Right atrium auricular region (tissue), 2 donors: ENCODE data around the gene TYW1. TPM values are rescaled to one million over a fixed set of nuclear protein-coding genes. Genes with fewer than 3 reads are reported as not detected.
"Not testable (repeated sequence)": the region's sequence is repeated elsewhere in the genome, so short reads cannot be mapped to it uniquely, and the experiment has no call there.

Experiments used
- DNase-seq: peaks from one replicate; pipeline ENCODE4 v3.0.0-alpha.2; 2019; ENCODE audit warnings: low spot score
- H3K27ac ChIP-seq, 2 donors: fragments of 200-600 bp; sonication (generic); 1 replicate in 1 of 2; 2 replicates in 1 of 2; pipeline ENCODE4 v1.5.1; 2016 to 2019
- H3K27me3 ChIP-seq, 2 donors: fragments of 200-600 bp; sonication (generic); one replicate each; pipeline versions ENCODE4 v1.5.1 to v1.6.0; 2017 to 2019
- H3K36me3 ChIP-seq: fragments of 200-600 bp; sonication (generic); one replicate; pipeline ENCODE4 v1.5.1; 2016
- H3K4me1 ChIP-seq, 2 donors: fragments of 200-600 bp; sonication (generic); one replicate each; pipeline versions ENCODE4 v1.5.1 to v1.6.0; 2017 to 2019
- H3K4me3 ChIP-seq, 2 donors: fragments of 200-600 bp; sonication (generic); 1 replicate in 1 of 2; 2 replicates in 1 of 2; pipeline ENCODE4 v1.5.1; 2017 to 2019; ENCODE audit warnings: mild to moderate bottlenecking in 1 of 2, moderate library complexity in 1 of 2
- H3K9me3 ChIP-seq, 2 donors: fragments of 200-600 bp; sonication (generic); one replicate each; pipeline ENCODE4 v1.5.1; 2019
- total RNA-seq, 2 donors: library from RNA; depleted of rRNA; stranded (reverse); fragments of >200 nt; gene quantifications; one replicate each; pipeline ENCODE4 v1.1.0, GENCODE V29; 2016
- TF ChIP-seq, protein P1 (sequence below), 2 donors: fragments of 200-600 bp; sonication (generic); IDR thresholded peaks; one replicate each; pipeline ENCODE4 v1.5.1; 2019; ENCODE audit warnings: antibody characterized with exemption in 2 of 2

The TYW1 gene
- total RNA-seq, 2 donors from 2014 or later: 12.4 to 23.8 TPM

DNA sequence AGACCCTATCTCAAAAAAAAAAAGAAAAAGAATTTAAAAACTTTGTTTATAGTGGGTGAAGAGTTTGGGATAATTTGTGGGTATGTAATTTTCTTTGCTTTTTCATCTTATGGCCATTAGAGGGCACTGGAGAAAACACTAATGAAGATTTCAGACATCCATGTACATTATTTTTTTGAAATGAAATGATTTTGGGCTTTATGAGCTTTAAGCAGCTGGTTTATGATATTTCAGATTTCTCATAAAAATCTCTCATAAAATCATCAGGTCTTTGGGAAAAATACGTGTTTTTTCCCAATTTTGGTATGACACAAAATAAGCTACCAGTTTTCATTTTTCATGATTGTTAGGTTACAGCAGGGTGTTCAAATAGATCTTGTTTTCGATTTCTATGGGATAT lies 44.2 kb downstream of the TYW1 start:
- TF ChIP-seq, protein P1, sequence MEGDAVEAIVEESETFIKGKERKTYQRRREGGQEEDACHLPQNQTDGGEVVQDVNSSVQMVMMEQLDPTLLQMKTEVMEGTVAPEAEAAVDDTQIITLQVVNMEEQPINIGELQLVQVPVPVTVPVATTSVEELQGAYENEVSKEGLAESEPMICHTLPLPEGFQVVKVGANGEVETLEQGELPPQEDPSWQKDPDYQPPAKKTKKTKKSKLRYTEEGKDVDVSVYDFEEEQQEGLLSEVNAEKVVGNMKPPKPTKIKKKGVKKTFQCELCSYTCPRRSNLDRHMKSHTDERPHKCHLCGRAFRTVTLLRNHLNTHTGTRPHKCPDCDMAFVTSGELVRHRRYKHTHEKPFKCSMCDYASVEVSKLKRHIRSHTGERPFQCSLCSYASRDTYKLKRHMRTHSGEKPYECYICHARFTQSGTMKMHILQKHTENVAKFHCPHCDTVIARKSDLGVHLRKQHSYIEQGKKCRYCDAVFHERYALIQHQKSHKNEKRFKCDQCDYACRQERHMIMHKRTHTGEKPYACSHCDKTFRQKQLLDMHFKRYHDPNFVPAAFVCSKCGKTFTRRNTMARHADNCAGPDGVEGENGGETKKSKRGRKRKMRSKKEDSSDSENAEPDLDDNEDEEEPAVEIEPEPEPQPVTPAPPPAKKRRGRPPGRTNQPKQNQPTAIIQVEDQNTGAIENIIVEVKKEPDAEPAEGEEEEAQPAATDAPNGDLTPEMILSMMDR (IDR thresholded peaks at IDR 0.05): peak in 1 of 2 donors; percentile 59
- not testable (repeated sequence) for H3K4me3 ChIP-seq, H3K27ac ChIP-seq, H3K27me3 ChIP-seq, DNase-seq, H3K36me3 ChIP-seq, H3K9me3 ChIP-seq
- peaks cover 0 to 17% of the 10 kb centered on the region in 2 donors for H3K4me1 ChIP-seq

DNA sequence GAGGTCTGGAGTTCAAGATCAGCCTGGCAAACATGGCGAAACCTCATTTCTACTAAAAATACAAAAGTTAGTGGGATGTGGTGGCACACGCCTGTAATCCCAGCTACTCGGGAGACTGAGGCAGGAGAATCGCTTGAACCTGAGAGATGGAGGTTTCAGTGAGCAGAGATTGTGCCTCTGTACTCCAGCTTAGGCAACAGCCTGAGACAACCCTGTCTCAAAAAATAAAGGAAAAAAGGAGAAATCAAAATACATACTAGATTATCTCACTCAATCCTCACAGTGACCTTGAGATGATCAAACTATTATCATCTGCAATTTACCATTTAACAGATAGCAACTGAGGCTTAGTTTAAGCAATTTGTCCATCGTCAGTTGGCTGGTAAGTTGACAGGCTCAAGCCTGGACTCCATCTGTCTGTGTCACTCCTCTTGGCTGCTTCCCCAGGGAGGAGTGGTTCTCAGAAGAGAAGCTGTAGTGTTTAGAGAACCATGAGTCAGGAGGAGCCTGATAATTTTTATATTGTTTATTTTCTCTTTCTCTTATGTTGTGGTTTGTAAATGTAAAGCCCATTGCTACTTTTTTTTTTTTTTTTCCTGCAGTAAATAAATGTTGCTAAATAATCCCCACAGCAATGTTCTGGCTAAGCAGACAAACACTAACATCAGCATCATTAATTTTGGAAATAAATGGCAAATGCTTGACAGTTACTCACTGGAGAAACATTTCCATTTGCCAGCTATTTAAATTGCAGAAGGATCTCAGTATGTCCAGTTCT lies 46.3 kb downstream of the TYW1 start:
- not testable (repeated sequence) for H3K4me3 ChIP-seq, H3K9me3 ChIP-seq, H3K27me3 ChIP-seq, H3K36me3 ChIP-seq
- peak; percentile 72 for DNase-seq
- peaks cover 0 to 12% of the 10 kb centered on the region in 2 donors for H3K4me1 ChIP-seq
- peak overlapping the region; percentile 73 to 76 for H3K27ac ChIP-seq

DNA sequence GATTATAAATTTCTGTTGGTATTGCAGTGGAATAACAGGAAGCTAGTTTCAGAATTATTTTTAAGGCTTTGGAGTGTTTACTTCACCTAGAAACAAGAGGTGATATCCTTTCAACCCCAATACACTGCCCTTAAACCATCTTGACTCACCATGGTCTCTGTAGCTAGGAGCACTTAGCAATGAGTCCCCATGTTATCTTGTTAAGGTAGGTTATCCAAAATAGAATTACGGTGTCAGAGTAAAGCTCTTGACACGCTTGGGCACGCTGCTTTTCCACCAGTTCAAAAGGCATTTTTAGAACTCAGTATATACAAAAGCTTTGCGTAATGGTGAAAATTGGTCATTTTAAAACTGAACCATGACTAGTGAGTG lies 46.9 kb downstream of the TYW1 start:
- not testable (repeated sequence) for H3K9me3 ChIP-seq, H3K36me3 ChIP-seq, H3K27me3 ChIP-seq, H3K4me3 ChIP-seq, DNase-seq
- Histone ChIP-seq H3K4me1 (peaks cover 0 to 12% of the 10 kb centered on the region in 2 donors), H3K27ac (peak overlapping the region; percentile 73 to 76)

DNA sequence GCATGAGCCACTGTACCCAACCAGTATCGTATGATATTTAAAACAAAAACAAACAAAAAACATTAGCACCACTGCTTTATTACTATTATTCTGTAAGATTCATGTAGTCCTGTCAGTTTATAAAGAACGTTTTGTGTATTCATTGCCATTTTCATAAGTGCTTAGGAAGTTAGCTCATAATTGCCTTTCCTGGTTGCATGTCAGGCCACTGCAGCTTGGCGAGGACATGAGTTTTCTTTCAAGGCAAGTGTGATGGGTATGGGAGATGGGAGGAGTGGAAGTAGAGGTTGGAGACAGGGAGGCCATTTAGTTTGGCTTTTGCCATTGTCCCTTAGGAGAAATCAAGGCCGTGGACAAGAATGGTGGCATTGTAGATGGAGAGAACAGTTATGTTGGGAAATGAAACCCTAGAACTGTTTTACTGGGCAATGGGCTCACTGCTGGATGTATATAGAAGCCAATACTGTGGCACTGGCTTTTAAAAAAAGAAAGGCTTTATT lies 48.9 kb downstream of the TYW1 start:
- no peaks in the 10 kb centered on the region for H3K36me3 ChIP-seq
- TF ChIP-seq, protein P1 (IDR thresholded peaks at IDR 0.05): no peak
- H3K4me3 ChIP-seq: no peak overlapping the region
- H3K27ac ChIP-seq: no peak overlapping the region
- no peak for DNase-seq
- H3K27me3 ChIP-seq: no peaks in the 10 kb centered on the region
- H3K4me1 ChIP-seq: peaks cover 0 to 12% of the 10 kb centered on the region in 2 donors
- H3K9me3 ChIP-seq: no peaks in the 10 kb centered on the region

DNA sequence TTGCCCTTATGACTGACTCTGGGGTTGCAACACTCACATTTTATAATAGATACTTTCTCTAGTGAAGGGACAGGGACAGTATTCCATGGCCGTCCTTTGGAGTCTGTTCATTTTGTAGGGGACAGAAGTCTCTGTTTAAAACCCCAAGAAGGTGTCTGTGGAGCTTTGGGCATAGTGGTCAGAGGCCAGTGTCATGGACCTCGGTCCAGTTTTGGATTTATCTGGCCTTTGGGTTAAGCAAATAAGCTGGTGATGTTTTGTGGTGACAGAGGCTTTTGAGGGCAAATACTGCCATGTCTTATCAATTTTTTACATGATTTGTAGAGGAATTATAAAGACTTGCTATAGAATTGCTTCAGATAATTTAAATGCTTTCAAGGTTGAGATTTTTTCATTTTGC lies 50.2 kb downstream of the TYW1 start:
- Histone ChIP-seq H3K4me1 (peaks cover 0 to 12% of the 10 kb centered on the region in 2 donors), H3K36me3 (peaks cover 12% of the 10 kb centered on the region)
- H3K9me3 ChIP-seq, H3K27me3 ChIP-seq, DNase-seq, H3K4me3 ChIP-seq, H3K27ac ChIP-seq: not testable (repeated sequence)

DNA sequence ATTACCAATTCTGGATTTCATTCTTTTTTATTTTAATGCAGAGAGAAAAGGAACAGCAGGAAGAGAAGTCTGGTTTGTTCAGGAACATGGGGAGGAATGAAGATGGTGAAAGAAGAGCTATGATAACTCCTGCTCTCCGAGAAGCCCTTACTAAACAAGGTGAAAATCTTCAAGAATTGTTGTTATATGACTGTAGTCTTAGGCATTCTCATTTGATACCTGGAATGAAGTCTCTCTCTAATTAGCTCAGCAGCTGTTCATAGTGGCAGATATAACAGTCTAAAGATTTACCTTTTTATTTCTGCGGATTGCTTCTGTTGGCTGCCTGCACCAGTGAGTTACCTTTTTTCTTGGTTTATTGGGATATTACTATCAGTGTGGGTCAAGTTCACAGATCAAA lies 53.3 kb downstream of the TYW1 start:
- H3K4me3 ChIP-seq, H3K9me3 ChIP-seq, DNase-seq, H3K4me1 ChIP-seq, H3K27me3 ChIP-seq, H3K27ac ChIP-seq: not testable (repeated sequence)
- peaks cover 14% of the 10 kb centered on the region for H3K36me3 ChIP-seq

DNA sequence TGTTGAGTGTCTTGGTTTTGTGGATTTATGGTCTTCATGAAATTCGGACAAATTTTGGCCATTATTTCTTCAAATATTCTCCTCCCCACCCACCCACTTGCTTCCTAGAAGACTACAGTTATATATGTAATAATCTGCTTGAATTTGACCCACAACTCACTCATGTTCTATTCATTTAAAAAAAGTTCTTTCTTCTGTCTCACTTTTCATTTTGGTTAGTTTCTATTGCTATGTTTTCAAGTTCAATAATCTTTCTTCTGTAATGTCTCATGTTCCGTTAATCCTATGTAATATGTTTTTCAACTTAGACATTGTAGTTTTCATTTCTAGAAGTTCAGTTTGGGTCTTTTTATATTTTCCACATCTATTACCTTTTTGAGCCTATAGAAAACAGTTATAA lies 55.5 kb downstream of the TYW1 start:
- not testable (repeated sequence) for H3K27me3 ChIP-seq, H3K4me1 ChIP-seq, H3K4me3 ChIP-seq, H3K27ac ChIP-seq, H3K9me3 ChIP-seq, DNase-seq
- peaks cover 14% of the 10 kb centered on the region for H3K36me3 ChIP-seq

DNA sequence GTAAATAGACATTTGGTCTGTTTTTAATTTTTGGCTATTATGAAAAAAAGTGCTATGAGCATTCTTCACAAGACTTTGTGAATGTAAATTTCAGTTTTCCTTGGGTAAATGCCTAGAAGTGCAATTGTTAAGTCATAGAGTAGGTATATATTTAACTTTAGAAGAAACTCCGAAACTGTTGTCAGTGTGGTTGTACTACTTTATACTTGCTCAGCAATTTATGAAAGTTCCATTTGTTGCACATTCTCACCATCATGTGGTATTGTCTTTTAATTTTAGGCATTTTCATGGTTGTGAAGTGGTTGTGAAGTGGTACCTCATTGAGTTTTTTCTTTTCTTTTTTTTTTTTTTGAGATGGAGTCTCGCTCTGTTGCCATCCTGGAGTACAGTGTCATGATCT lies 60.0 kb downstream of the TYW1 start:
- TF ChIP-seq, protein P1 (IDR thresholded peaks at IDR 0.05): no peak
- peaks cover 3% of the 10 kb centered on the region for H3K36me3 ChIP-seq
- DNase-seq: no peak
- H3K4me1 ChIP-seq: no peaks in the 10 kb centered on the region
- H3K4me3 ChIP-seq: no peak overlapping the region
- no peaks in the 10 kb centered on the region for H3K27me3 ChIP-seq
- H3K27ac ChIP-seq: no peak overlapping the region
- H3K9me3 ChIP-seq: no peaks in the 10 kb centered on the region

DNA sequence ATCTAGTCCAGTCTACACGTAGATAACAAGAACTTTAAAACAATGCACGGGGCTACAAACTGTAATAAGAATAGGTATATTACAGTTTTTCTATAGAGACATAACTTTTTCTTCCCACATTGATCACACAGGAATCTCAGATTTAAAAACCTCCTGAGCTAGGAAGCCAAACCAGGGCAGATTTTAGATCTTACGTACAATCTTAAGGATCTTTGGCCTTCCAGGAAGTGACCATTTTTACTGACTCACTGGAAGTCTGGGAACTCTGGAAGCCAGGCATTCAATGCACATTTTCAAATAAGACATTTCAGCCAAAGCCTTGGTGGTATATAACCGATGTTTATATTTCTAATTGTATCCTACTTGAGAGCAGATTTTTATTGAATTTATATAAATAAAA lies 64.7 kb downstream of the TYW1 start:
- H3K4me3 ChIP-seq, DNase-seq, H3K36me3 ChIP-seq, H3K9me3 ChIP-seq, H3K4me1 ChIP-seq, H3K27ac ChIP-seq, H3K27me3 ChIP-seq: not testable (repeated sequence)

DNA sequence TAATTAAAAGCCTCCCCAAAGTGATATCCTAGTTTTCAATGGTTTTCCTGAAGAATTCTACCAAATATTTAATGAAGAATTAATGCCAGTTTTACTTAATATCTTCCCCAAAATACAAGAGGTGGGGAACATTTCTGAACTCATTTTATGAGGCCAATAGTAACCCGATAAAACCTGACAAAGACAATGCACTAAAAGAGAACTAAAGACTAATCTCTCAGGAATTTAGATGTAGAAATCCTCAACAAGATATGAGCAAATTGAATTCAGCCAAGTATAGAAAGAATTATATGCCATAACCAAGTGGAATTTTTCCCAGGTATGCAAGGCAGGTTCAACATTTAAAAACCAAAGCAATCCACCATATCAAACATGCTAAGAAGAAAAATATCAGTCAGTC lies 66.2 kb downstream of the TYW1 start:
- not testable (repeated sequence) for H3K36me3 ChIP-seq, H3K27me3 ChIP-seq, H3K27ac ChIP-seq, DNase-seq, H3K4me1 ChIP-seq, H3K9me3 ChIP-seq, H3K4me3 ChIP-seq

DNA sequence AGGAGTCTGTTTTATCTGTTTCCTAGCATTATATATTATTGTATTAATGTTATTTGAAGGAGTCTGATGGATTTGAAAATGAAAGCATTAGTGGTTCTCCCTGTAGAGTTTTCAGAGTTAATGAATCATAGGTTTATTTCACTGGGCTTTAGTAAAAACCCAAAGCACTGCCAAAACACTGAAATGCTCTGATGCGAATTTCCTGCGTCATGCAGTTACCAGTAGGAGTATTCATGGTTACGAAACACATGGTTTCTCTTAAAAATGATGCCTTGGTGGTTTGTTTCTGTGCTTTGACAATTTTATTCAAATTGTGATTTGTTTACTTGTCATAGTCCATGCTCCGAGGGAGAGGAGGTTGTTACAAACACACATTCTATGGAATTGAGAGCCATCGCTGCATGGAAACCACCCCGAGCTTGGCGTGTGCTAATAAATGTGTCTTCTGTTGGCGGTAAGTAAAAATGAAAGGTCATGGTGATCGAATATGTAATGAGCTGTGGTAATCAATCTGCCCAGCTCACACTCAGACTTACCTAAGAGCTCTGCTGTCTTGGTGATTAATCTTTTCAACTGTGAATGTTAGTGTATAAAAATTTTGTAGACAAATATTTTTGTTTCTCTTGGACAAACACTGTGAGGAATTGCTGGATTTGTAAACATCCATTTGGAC lies 70.5 kb downstream of the TYW1 start:
- not testable (repeated sequence) for H3K4me3 ChIP-seq, DNase-seq, H3K27me3 ChIP-seq, H3K27ac ChIP-seq, H3K4me1 ChIP-seq
- Histone ChIP-seq H3K36me3 (peaks cover 16% of the 10 kb centered on the region), H3K9me3 (peaks cover 0 to 12% of the 10 kb centered on the region in 2 donors)

DNA sequence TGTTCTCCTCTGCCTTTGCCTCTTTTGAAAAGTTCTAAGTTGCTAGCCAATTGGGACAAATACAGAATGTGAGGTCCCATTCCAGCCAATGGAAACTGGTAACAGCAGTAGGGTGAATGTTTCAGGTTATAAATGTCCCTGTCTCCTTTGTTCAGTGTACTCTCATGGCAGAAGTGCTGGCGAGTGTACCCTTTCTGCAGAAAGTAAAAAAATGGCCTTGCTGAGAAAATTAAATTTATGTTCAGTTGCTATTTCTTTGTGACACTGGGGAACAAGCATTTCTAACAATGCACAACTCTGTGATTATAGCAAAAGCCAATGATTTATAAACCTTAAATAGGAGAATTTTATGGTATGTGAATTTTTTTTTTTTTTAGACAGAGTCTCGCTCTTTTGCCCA lies 79.5 kb downstream of the TYW1 start:
- not testable (repeated sequence) for H3K36me3 ChIP-seq, DNase-seq, H3K4me1 ChIP-seq, H3K27me3 ChIP-seq, H3K27ac ChIP-seq, H3K4me3 ChIP-seq
- H3K9me3 ChIP-seq: peaks cover 10 to 39% of the 10 kb centered on the region in 2 donors
